Measurements from ENCODE around the gene UNC80.

DNA sequence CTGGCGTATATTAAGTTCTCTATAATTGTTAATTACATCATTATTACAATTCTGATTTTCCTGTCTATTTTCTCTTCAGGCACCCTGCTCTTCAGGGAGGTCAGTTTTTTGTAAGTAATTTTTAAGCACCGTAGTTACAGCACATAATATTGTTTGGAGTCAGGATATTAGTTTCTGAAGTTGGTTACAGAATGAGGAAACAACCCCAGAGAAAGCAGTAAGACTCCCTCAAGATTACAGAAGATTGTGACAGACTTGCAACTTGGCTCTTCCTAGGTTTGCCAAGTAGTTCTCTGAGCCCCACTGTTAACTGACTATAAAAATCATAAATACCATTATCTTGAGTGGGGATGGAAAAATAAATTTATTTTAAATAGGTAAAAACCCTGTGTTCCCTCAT is 231.7 kb downstream of the UNC80 start:
- no peak for TF ChIP-seq CTCF (IDR thresholded peaks at IDR 0.05)
- no peak for TF ChIP-seq POLR2A (IDR thresholded peaks at IDR 0.05)
- TF ChIP-seq POLR2AphosphoS5 (IDR thresholded peaks at IDR 0.05) = no peak

Measured in prostate gland (tissue), 2 donors.